Measurements from ENCODE around the gene CTNND2. TPM values are rescaled to one million over a fixed set of nuclear protein-coding genes. Genes with fewer than 3 reads are reported as not detected.

CTNND2 gene
- total RNA-seq, 4 donors from 2014 or later: 0.18 to 14.9 (median 0.47) TPM; not detected in 1

- H3K36me3 ChIP-seq: no peaks in the 10 kb centered on the region
- H3K9me3 ChIP-seq: no peaks in the 10 kb centered on the region
- DNase-seq: no peak
- H3K27me3 ChIP-seq: no peaks in the 10 kb centered on the region
- no peak overlapping the region for H3K4me3 ChIP-seq
- TF ChIP-seq POLR2A (IDR thresholded peaks at IDR 0.05) (no peak), CTCF (IDR thresholded peaks at IDR 0.05) (no peak)
- no peak overlapping the region for H3K27ac ChIP-seq
- H3K4me1 ChIP-seq: no peaks in the 10 kb centered on the region
Observed at GRCh38 chr5:11528720-11529119, 375.5 kb downstream of the CTNND2 start.

- H3K36me3 ChIP-seq: no peaks in the 10 kb centered on the region
- H3K9me3 ChIP-seq: no peaks in the 10 kb centered on the region
- no peak for TF ChIP-seq POLR2A (IDR thresholded peaks at IDR 0.05)
- TF ChIP-seq CTCF (IDR thresholded peaks at IDR 0.05): no peak
- no peaks in the 10 kb centered on the region for H3K27me3 ChIP-seq
- H3K4me3 ChIP-seq: no peak overlapping the region
- no peak for DNase-seq
- H3K27ac ChIP-seq: no peak overlapping the region
- H3K4me1 ChIP-seq: no peaks in the 10 kb centered on the region
Observed at GRCh38 chr5:11527652-11528349, 376.4 kb downstream of the CTNND2 start.

- no peaks in the 10 kb centered on the region for H3K9me3 ChIP-seq
- DNase-seq: no peak
- no peak overlapping the region for H3K4me3 ChIP-seq
- H3K36me3 ChIP-seq: no peaks in the 10 kb centered on the region
- no peak overlapping the region for H3K27ac ChIP-seq
- no peaks in the 10 kb centered on the region for H3K27me3 ChIP-seq
- no peaks in the 10 kb centered on the region for H3K4me1 ChIP-seq
- TF ChIP-seq POLR2A (IDR thresholded peaks at IDR 0.05) (no peak), CTCF (IDR thresholded peaks at IDR 0.05) (no peak)
Observed at GRCh38 chr5:11525020-11525419, 379.2 kb downstream of the CTNND2 start.

- TF ChIP-seq POLR2A (IDR thresholded peaks at IDR 0.05) (no peak), CTCF (IDR thresholded peaks at IDR 0.05) (no peak)
- H3K27me3 ChIP-seq: no peaks in the 10 kb centered on the region
- H3K9me3 ChIP-seq: no peaks in the 10 kb centered on the region
- no peak overlapping the region for H3K27ac ChIP-seq
- DNase-seq: no peak
- no peaks in the 10 kb centered on the region for H3K36me3 ChIP-seq
- H3K4me1 ChIP-seq: no peaks in the 10 kb centered on the region
- H3K4me3 ChIP-seq: no peak overlapping the region
Observed at GRCh38 chr5:11524188-11524587, 380.1 kb downstream of the CTNND2 start.

- TF ChIP-seq POLR2A (IDR thresholded peaks at IDR 0.05) (no peak), CTCF (IDR thresholded peaks at IDR 0.05) (no peak)
- H3K4me1 ChIP-seq: no peaks in the 10 kb centered on the region
- H3K27ac ChIP-seq: no peak overlapping the region
- H3K27me3 ChIP-seq: no peaks in the 10 kb centered on the region
- no peak overlapping the region for H3K4me3 ChIP-seq
- H3K36me3 ChIP-seq: no peaks in the 10 kb centered on the region
- H3K9me3 ChIP-seq: no peaks in the 10 kb centered on the region
- no peak for DNase-seq
Observed at GRCh38 chr5:11522796-11523195, 381.4 kb downstream of the CTNND2 start.

Measured in Peyer's patch (tissue), 4 donors.